GM12891 (cell line): Measurements from ENCODE around the gene OTUD5.

ENCODE experiments used
- POLR2A ChIP-seq: IDR thresholded peaks from 2 replicates; pipeline ENCODE4 v1.6.1; 2011; ENCODE audit warnings: low read depth, low read length, control low read depth
- POLR2AphosphoS5 ChIP-seq: IDR thresholded peaks from 2 replicates; pipeline ENCODE4 v1.6.1; 2011; ENCODE audit warnings: low read depth, low read length, control low read depth
- TAF1 ChIP-seq: IDR thresholded peaks from 2 replicates; pipeline ENCODE4 v1.6.1; 2011; ENCODE audit warnings: low read depth, low read length, control low read depth

GRCh38 chrX:48976086-48976485, 18.7 kb upstream of the OTUD5 start:
- TF ChIP-seq TAF1 (no peak), POLR2A (no peak), POLR2AphosphoS5 (no peak)
